SH-SY5Y (cell line): ENCODE measurements around the gene NR6A1.

ENCODE experiments used
- GATA2 ChIP-seq: IDR thresholded peaks from 2 replicates; pipeline ENCODE4 v1.6.1; 2011; ENCODE audit warnings: mild to moderate bottlenecking, low read depth, low read length
- GATA3 ChIP-seq: IDR thresholded peaks from 2 replicates; pipeline ENCODE4 v1.6.1; 2011; ENCODE audit warnings: low read depth, mild to moderate bottlenecking, low read length, moderate library complexity

DNA sequence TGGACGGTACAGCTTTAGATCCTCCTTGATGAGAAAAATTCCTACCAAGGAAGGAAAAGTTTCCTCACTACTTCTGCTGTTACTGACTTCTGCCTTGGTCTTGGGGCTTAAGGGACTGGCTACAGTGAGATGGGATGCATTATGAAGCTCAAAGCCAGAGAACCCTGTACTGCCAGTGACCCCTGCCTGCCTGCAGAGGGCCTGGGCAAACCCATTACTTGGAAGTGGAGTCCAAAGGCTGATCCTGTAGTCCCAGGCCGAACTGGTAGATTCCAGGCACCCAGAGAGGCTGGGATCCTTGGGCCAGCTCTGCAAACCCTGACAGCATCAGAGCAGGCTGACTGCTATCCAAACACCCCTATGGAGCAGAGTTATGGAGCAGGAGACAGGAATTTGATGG is 238.2 kb downstream of the NR6A1 start:
- TF ChIP-seq GATA2 (no peak), GATA3 (no peak)
